G401 (cell line): ENCODE results near the gene TMEM120B. TPM values are rescaled to one million over a fixed set of nuclear protein-coding genes. Genes with fewer than 3 reads are reported as not detected.
"Not testable (repeated sequence)": the region's sequence is repeated elsewhere in the genome, so short reads cannot be mapped to it uniquely, and the experiment has no call there.

Source experiments
- DNase-seq: peaks from one replicate; pipeline ENCODE4 v3.0.0-alpha.2; 2015; ENCODE audit warnings: low spot score
- in situ Hi-C: cut with HindIII; loops from 2 replicates; pipeline ENCODE4 v1.10.0; 2016; ENCODE audit warnings: low sequenced_read_pairs, mixed read lengths
- total RNA-seq: library from RNA; depleted of rRNA; stranded (reverse); fragments of >200 nt; shearing (Covaris generic); gene quantifications from 2 replicates; pipeline ENCODE4 v1.2.3, GENCODE V29; 2014

TMEM120B gene
- total RNA-seq, 1 experiment from 2014 or later: 27.9 TPM

GRCh38 chr12:121787063-121788025 lies 74.8 kb downstream of the TMEM120B start:
- DNase-seq: no peak
- in situ Hi-C loops: no loop called here

DNA sequence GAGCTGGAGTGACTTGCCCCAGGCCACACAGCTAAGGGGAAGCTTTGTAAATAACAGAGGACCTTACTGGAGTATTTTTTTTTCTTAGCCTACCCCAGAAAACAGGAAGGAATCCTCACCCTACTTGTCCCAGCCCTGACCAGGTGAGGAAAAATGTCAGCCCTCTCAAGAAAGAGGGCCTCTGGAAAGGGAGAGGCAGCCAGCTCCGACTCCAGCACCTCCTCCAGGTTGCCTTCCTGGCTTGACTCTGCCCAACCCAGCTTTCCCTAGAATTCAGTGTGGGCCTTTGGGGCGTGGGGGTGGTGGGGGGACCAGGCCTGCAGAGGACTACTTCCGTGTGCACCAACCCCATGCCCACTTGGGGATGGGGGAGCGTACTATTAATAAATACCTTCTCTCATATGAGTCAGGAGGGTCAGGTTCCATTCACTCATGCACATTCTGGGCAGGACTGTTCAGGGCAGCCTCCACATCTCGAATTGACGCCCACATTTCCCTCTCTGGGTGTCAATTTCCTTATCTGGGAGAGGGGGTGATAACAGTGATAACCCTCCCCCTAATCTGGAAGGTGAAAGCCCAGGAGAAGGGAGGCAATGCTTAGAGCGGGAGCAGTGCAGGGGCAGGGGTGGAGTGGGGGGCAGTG lies 75.7 kb downstream of the TMEM120B start:
- in situ Hi-C loops: no loop called here

GRCh38 chr12:121789233-121789781 lies 76.8 kb downstream of the TMEM120B start:
- in situ Hi-C loops: no loop called here
- no peak for DNase-seq

More for the DNA sequence above, 75.7 kb downstream of the TMEM120B start:
- no peak for DNase-seq

- in situ Hi-C loops: no loop called here
- no peak for DNase-seq
Measured at GRCh38 chr12:121789800-121790728, 77.5 kb downstream of the TMEM120B start.

- in situ Hi-C loops, DNase-seq: not testable (repeated sequence)
Measured at GRCh38 chr12:121790785-121791184, 78.2 kb downstream of the TMEM120B start.

GRCh38 chr12:121791671-121792551 lies 79.4 kb downstream of the TMEM120B start:
- in situ Hi-C loops: no loop called here
- no peak for DNase-seq

- no peak for DNase-seq
- in situ Hi-C loops: no loop called here
Measured at GRCh38 chr12:121792607-121793439, 80.3 kb downstream of the TMEM120B start.

- in situ Hi-C loops: no loop called here
- no peak for DNase-seq
Measured at GRCh38 chr12:121793440-121793837, 80.9 kb downstream of the TMEM120B start, which contains the start of gene RHOF. Gene RHOF, minus strand, starts transcription at chr12:121793688. Its CDS starts 55 bp downstream, at chr12:121793633.

- in situ Hi-C loops: no loop called here
- peak; percentile 93 for DNase-seq
Measured at GRCh38 chr12:121793838-121794533, 81.4 kb downstream of the TMEM120B start.

DNA sequence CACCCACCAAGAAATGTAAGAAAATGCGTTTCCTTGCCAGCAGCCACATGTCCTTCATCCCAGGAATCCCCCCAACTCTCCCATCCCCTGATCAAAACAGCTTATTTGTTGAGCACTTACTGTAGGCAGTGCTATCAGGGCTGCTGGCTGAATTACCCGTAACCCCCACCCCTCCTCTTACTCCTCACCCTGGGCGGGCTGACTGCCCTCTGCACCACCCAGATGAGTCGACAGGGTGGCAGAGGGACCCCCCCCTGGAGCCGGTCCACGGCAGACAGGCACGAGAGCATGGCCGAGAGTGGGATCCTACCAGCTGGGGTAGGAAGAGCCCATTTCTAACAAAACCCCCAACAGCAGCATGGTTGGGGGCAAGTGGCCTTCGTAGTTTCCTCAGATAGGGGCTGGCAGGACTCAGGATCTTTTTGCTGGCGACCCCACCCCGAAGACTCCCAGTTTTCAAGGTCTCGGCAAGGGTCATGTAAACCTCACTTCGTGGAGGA lies 82.0 kb downstream of the TMEM120B start:
- no peak for DNase-seq
- in situ Hi-C loops: no loop called here

- peak; percentile 94 for DNase-seq
- in situ Hi-C loops: no loop called here
Measured at GRCh38 chr12:121795034-121795968, 82.7 kb downstream of the TMEM120B start.

DNA sequence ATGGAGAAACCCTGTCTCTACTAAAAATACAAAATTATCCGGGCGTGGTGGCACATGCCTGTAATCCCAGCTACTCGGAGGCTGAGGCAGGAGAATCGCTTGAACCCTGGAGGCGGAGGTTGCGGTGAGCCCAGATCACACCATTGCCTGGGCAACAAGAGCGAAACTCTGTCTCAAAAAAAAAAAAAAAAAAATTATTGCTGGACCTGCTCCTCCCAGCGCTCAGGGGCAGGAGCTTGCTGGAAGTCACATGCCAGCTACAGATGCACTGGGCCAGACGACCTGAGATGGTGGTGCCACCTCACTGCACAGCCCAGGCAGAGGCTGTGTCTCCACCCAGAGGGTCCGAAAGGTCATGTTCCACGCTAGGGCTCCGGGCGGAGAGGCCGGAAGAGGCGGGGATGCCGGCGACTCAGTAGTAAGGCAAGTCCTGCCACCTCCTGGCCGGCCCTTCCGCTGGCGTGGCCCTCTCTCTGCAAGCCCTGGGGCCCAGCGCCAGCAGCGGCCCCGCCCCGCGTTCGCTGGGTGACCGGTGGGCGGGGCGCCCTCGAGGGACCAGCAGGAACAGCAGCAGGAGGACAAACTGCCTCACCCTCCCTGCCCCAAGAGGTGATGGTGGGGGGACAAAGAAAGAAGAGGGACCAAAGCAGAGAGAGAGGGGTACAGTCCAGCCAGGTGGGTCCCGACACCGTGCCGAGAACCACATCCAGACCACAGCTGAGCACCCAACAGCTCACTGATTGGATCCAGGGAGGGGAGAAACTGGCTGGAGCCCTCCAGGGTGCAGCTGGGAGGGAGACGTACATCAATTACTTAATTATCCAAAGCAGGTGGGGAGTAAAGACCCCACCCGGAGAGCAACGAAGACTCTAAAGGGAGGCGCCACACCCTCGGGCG lies 84.6 kb downstream of the TMEM120B start:
- in situ Hi-C loops: no loop called here
- peak; percentile 77 for DNase-seq

DNA sequence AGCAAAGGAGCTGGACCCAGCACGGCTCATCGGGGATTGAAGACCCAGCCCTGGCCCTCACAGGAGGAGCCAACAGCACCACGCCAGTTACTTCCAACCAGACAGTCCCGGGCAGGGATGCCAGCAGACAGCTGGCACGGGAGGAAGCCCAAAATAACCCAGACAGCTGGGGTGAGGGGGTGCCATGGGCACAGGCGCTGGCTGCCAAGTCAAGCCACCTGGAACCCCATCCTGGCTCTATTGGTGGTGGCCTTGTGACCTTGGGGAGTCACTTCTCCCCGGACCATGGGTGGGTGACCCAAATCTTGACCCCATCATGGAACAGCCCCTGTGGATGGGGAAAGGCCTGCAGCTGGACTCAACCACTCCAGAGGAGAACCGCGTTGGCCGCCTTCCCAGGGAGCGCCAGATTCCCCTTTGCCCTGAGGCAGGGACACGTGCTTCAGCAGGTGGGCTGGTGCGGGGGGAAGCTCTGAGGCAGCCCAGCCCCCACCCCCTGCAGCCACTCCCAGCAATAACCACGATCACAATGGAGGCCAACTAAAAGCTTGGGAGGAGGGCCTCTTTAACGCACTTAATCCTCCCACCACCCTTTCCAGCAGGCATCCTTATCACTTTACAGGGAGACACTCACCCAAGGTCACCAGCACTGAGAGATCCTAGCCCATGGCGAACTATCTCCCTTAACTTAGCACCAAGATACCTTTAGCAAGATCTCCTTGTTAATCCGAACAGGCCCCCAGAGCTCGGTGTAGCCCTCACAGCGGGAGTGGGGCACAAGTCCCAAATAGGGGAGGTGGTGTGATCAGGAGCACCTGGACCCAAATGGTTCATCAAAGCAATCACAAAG lies 85.6 kb downstream of the TMEM120B start:
- in situ Hi-C loops: no loop called here
- DNase-seq: peak; percentile 51

DNA sequence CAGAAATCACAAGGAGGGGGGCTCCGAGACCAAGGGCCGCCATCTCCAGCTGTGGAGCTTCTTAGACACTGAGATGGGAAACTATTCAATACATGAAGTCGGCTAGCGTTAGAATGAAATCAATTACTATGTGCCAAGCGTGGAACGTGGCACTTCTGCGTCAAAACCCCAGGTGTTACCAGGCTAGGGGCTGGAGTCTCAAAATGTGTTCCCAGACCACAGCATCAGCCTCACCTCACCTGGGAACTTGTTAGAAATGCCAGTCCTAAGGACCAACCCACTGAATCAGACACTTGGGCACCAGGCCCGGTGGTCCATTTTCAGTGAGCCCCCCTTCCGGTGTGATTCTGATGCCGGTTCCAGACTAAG lies 86.2 kb downstream of the TMEM120B start:
- no peak for DNase-seq
- in situ Hi-C loops: no loop called here
